H1 (cell line): ENCODE measurements around the gene CTTNBP2NL. TPM values are rescaled to one million over a fixed set of nuclear protein-coding genes. Genes with fewer than 3 reads are reported as not detected.

Experiments
- CHD2 ChIP-seq: IDR thresholded peaks from 2 replicates; pipeline ENCODE4 v1.6.1; 2012; ENCODE audit warnings: low read length, improper control_type of control experiment
- CHD7 ChIP-seq: fragments of 300-600 bp; sonication (generic); IDR thresholded peaks from 2 replicates; pipeline ENCODE4 v1.7.1; 2012; ENCODE audit warnings: low read length, moderate library complexity, mild to moderate bottlenecking, inconsistent platforms; ENCODE audit not compliant: insufficient replicate concordance
- CTCF ChIP-seq, 3 experiments: IDR thresholded peaks; 1 replicate in 2 of 3; 2 replicates in 1 of 3; pipeline versions ENCODE4 v1.5.1 to v1.6.1; 2011; ENCODE audit warnings: low read length in 3 of 3, mild to moderate bottlenecking in 3 of 3, inconsistent platforms in 2 of 3, low read depth in 1 of 3, moderate library complexity in 1 of 3; ENCODE audit not compliant: insufficient read depth in 1 of 3; ENCODE audit errors: control extremely low read depth in 1 of 3
- JUN ChIP-seq: IDR thresholded peaks from 2 replicates; pipeline ENCODE4 v1.6.1; 2011; ENCODE audit warnings: low read depth, mild to moderate bottlenecking, improper control_type of control experiment, low read length
- SRF ChIP-seq: IDR thresholded peaks from 2 replicates; pipeline ENCODE4 v1.6.1; 2011; ENCODE audit warnings: mild to moderate bottlenecking, low read depth, low read length, moderate library complexity
- USF2 ChIP-seq: IDR thresholded peaks from 2 replicates; pipeline ENCODE4 v1.6.1; 2011; ENCODE audit warnings: low read length, improper control_type of control experiment
- polyA plus RNA-seq, 7 experiments: library from polyadenylated mRNA; depleted of rRNA in 3 of 7; stranded (reverse) in 5 of 7; unstranded in 2 of 7; fragments of >200 nt in 5 of 7; fragments of 200-250 nt in 2 of 7; gene quantifications; 1 replicate in 5 of 7; 2 replicates in 1 of 7; 4 replicates in 1 of 7; pipeline versions ENCODE4 v1.2.1 to v1.2.3, GENCODE V29; 2011 to 2013; ENCODE audit warnings: missing spikeins in 2 of 7, mixed read lengths in 2 of 7
- total RNA-seq: library from RNA; stranded (reverse); fragmentation: NEBNext Ultra II Directional; extraction: Animal tissue kit (Norgen Biotek cat#: 25700); gene quantifications from 2 replicates; pipeline ENCODE4 v1.2.1, GENCODE V29; 2021

The CTTNBP2NL gene
- total and polyA plus RNA-seq, 2 of the 8 experiments (the other 6 are each of a cell fraction or from before 2014, with no cell fraction given) = 6.4 to 35.1 TPM

GRCh38 chr1:112381324-112382076 is 14.5 kb upstream of the CTTNBP2NL start (continued):
- TF ChIP-seq CHD7 = no peak
- no peak for TF ChIP-seq USF2
- TF ChIP-seq CTCF (IDR thresholded peaks at IDR 0.05; ENCODE audit: control extremely low read depth in 1 of 3, insufficient read depth in 1 of 3, low read depth in 1 of 3, low read length in 3 of 3) = no peak
- TF ChIP-seq SRF = no peak
- no peak for TF ChIP-seq JUN
- no peak for TF ChIP-seq CHD2
